Loucy (cell line): ENCODE data around the gene CYP1A2.

ENCODE experiments used
- H2AFZ ChIP-seq: fragments of 200-600 bp; sonication (generic); 2 replicates; pipeline ENCODE4 v1.6.0; 2016; ENCODE audit warnings: antibody characterized with exemption, mild to moderate bottlenecking, low read length, moderate library complexity
- H3F3A ChIP-seq: fragments of 200-600 bp; 2 replicates; pipeline ENCODE4 v1.6.0; 2016; ENCODE audit warnings: antibody characterized with exemption, low read depth, mild to moderate bottlenecking
- H3K27me3 ChIP-seq: fragments of 200-600 bp; sonication (generic); 2 replicates; pipeline ENCODE4 v1.6.1; 2014; ENCODE audit warnings: low read length, mild to moderate bottlenecking; ENCODE audit not compliant: insufficient read depth, poor library complexity, severe bottlenecking
- H3K36me3 ChIP-seq: fragments of 200-600 bp; sonication (generic); 2 replicates; pipeline ENCODE4 v1.6.1; 2016; ENCODE audit warnings: low read length; ENCODE audit not compliant: insufficient read depth
- H3K4me1 ChIP-seq: fragments of 200-600 bp; sonication (generic); 2 replicates; pipeline ENCODE4 v1.5.1; 2014; ENCODE audit warnings: low read length, mild to moderate bottlenecking; ENCODE audit not compliant: insufficient read depth, poor library complexity, severe bottlenecking
- H3K4me2 ChIP-seq: fragments of 200-600 bp; sonication (generic); 2 replicates; pipeline ENCODE4 v1.6.0; 2014; ENCODE audit warnings: antibody characterized with exemption, low read length, low read depth, mild to moderate bottlenecking; ENCODE audit not compliant: poor library complexity, severe bottlenecking
- H3K4me3 ChIP-seq: fragments of 200-600 bp; sonication (generic); 2 replicates; pipeline ENCODE4 v1.5.1; 2014; ENCODE audit warnings: low read length, mild to moderate bottlenecking, mixed read lengths; ENCODE audit not compliant: poor library complexity, severe bottlenecking
- H3K79me2 ChIP-seq: fragments of 200-600 bp; sonication (generic); 2 replicates; pipeline ENCODE4 v1.6.1; 2014; ENCODE audit warnings: low read length; ENCODE audit not compliant: insufficient read depth
- H3K9ac ChIP-seq: fragments of 200-600 bp; sonication (generic); 2 replicates; pipeline ENCODE4 v1.6.0; 2014; ENCODE audit warnings: mild to moderate bottlenecking, low read depth, low read length, moderate library complexity; ENCODE audit not compliant: poor library complexity, severe bottlenecking
- H3K9me2 ChIP-seq: fragments of 200-600 bp; sonication (generic); replicated peaks from 2 replicates; pipeline ENCODE4 v1.6.1; 2016; ENCODE audit warnings: low read depth, low read length, mixed read lengths
- H3K9me3 ChIP-seq: fragments of 200-600 bp; sonication (generic); 2 replicates; pipeline ENCODE4 v1.6.1; 2014; ENCODE audit warnings: mild to moderate bottlenecking, antibody characterized with exemption, low read length, low read depth; ENCODE audit not compliant: insufficient read depth
- H4K20me1 ChIP-seq: fragments of 200-600 bp; sonication (generic); 2 replicates; pipeline ENCODE4 v1.6.0; 2014; ENCODE audit warnings: antibody characterized with exemption, low read length, mild to moderate bottlenecking; ENCODE audit not compliant: insufficient read depth, poor library complexity, severe bottlenecking
- CTCF ChIP-seq: fragments of 200-600 bp; sonication (generic); conservative IDR thresholded peaks from 2 replicates; pipeline ENCODE4 v1.5.1; 2014; ENCODE audit warnings: mild to moderate bottlenecking, antibody characterized with exemption, low read length
- EZH2phosphoT487 ChIP-seq: fragments of 200-600 bp; IDR thresholded peaks from 2 replicates; pipeline ENCODE4 v1.6.1; 2018; ENCODE audit warnings: antibody characterized with exemption, mild to moderate bottlenecking, moderate library complexity, borderline replicate concordance

The CYP1A2 gene

GRCh38 chr15:74777769-74778598 is 29.3 kb downstream of the CYP1A2 start:
- no peak for TF ChIP-seq EZH2phosphoT487
- no peak for TF ChIP-seq CTCF
- H3K4me1 ChIP-seq = peaks cover 66% of the 10 kb centered on the region
- H3K27me3 ChIP-seq = no peaks in the 10 kb centered on the region
- H3K4me3 ChIP-seq = peak overlapping the region; percentile 61
- no peaks in the 10 kb centered on the region for H3K9me2 ChIP-seq
- no peaks in the 10 kb centered on the region for H3K36me3 ChIP-seq
- peaks cover 5% of the 10 kb centered on the region for H4K20me1 ChIP-seq
- H3K9me3 ChIP-seq = no peaks in the 10 kb centered on the region
- peak overlapping the region; percentile 93 for H3K4me2 ChIP-seq
- H3K79me2 ChIP-seq = peaks cover 30% of the 10 kb centered on the region
- peaks cover 14% of the 10 kb centered on the region for H3F3A ChIP-seq
- H3K9ac ChIP-seq = peak overlapping the region; percentile 81
- H2AFZ ChIP-seq = no peak overlapping the region

- Histone ChIP-seq H3K79me2 (peaks cover 36% of the 10 kb centered on the region), H3K4me3 (no peak overlapping the region), H3K36me3 (no peaks in the 10 kb centered on the region), H3K9me2 (no peaks in the 10 kb centered on the region), H3F3A (peaks cover 14% of the 10 kb centered on the region), H4K20me1 (peaks cover 8% of the 10 kb centered on the region), H3K27me3 (no peaks in the 10 kb centered on the region), H2AFZ (no peak overlapping the region), H3K4me2 (peak overlapping the region; percentile 93), H3K9me3 (no peaks in the 10 kb centered on the region), H3K4me1 (peaks cover 66% of the 10 kb centered on the region), H3K9ac (peak overlapping the region; percentile 81)
- TF ChIP-seq CTCF = no peak
- TF ChIP-seq EZH2phosphoT487 = no peak
Measured at GRCh38 chr15:74778599-74778970, 29.9 kb downstream of the CYP1A2 start.

- no peak overlapping the region for H3K4me3 ChIP-seq
- H4K20me1 ChIP-seq = peaks cover 14% of the 10 kb centered on the region
- no peaks in the 10 kb centered on the region for H3K36me3 ChIP-seq
- peak overlapping the region; percentile 81 for H3K9ac ChIP-seq
- H2AFZ ChIP-seq = no peak overlapping the region
- TF ChIP-seq CTCF = no peak
- no peak for TF ChIP-seq EZH2phosphoT487
- H3K9me2 ChIP-seq = no peaks in the 10 kb centered on the region
- no peaks in the 10 kb centered on the region for H3K9me3 ChIP-seq
- peaks cover 42% of the 10 kb centered on the region for H3K79me2 ChIP-seq
- H3K4me1 ChIP-seq = peaks cover 70% of the 10 kb centered on the region
- peaks cover 14% of the 10 kb centered on the region for H3F3A ChIP-seq
- no peaks in the 10 kb centered on the region for H3K27me3 ChIP-seq
- peak overlapping the region; percentile 93 for H3K4me2 ChIP-seq
Measured at GRCh38 chr15:74779162-74779648, 30.6 kb downstream of the CYP1A2 start.
